PC-9 (cell line): ENCODE measurements around the gene EXOC7. TPM values are rescaled to one million over a fixed set of nuclear protein-coding genes. Genes with fewer than 3 reads are reported as not detected.

ENCODE experiments used
- BruUV-seq: library from RNA; stranded (reverse); fragments of 400-500 nt; replicated peaks from 2 replicates; lab custom pipeline; 2021; lab: Mats Ljungman, UMichigan
- CTCF ChIA-PET: fragments of 300-600 bp; sonication (Branson Sonifier 250); formaldehyde crosslinking; loops from one replicate; lab custom pipeline; 2022; ENCODE audit warnings: antibody characterized with exemption; lab: Charles Lee
- POLR2A ChIA-PET: fragments of 300-600 bp; sonication (Branson Sonifier 250); formaldehyde crosslinking; loops from one replicate; lab custom pipeline; 2022; ENCODE audit warnings: antibody characterized with exemption; ENCODE audit not compliant: unreplicated experiment; lab: Charles Lee
- DNase-seq, 2 experiments: peaks; one replicate each; pipeline versions ENCODE4 v3.0.0 to v3.0.0-alpha.2; 2015 to 2022; ENCODE audit warnings: mixed read lengths in 1 of 2
- H2AFZ ChIP-seq: fragments of 200-600 bp; sonication (generic); 2 replicates; pipeline ENCODE4 v1.8.1; 2017; ENCODE audit warnings: antibody characterized with exemption
- H3F3A ChIP-seq: fragments of 200-600 bp; sonication (generic); 2 replicates; pipeline ENCODE4 v1.8.1; 2017; ENCODE audit warnings: antibody characterized with exemption, mild to moderate bottlenecking, low read depth; ENCODE audit not compliant: insufficient read depth
- H3K27ac ChIP-seq: fragments of 200-600 bp; sonication (generic); 2 replicates; pipeline ENCODE4 v1.6.1; 2016; ENCODE audit warnings: mixed run types
- H3K27me3 ChIP-seq: fragments of 200-600 bp; sonication (generic); 2 replicates; pipeline ENCODE4 v1.6.1; 2016; ENCODE audit warnings: low read depth, mixed run types; ENCODE audit not compliant: insufficient read depth
- H3K36me3 ChIP-seq: fragments of 200-600 bp; sonication (generic); 2 replicates; pipeline ENCODE4 v1.6.1; 2016; ENCODE audit warnings: low read depth, mixed run types
- H3K4me1 ChIP-seq: fragments of 200-600 bp; sonication (generic); replicated peaks from 2 replicates; pipeline ENCODE4 v1.6.1; 2016; ENCODE audit warnings: mixed run types; ENCODE audit not compliant: insufficient read depth
- H3K4me2 ChIP-seq: fragments of 200-600 bp; sonication (generic); 2 replicates; pipeline ENCODE4 v1.6.1; 2017; ENCODE audit warnings: mixed run types
- H3K4me3 ChIP-seq: fragments of 200-600 bp; sonication (generic); 2 replicates; pipeline ENCODE4 v1.6.1; 2016; ENCODE audit warnings: mixed run types
- H3K79me2 ChIP-seq: fragments of 200-600 bp; sonication (generic); 2 replicates; pipeline ENCODE4 v1.6.1; 2017; ENCODE audit warnings: low read depth, mixed run types
- H3K9me2 ChIP-seq: fragments of 200-600 bp; sonication (generic); 2 replicates; pipeline ENCODE4 v1.8.1; 2017; ENCODE audit warnings: mild to moderate bottlenecking; ENCODE audit not compliant: insufficient read depth
- H3K9me3 ChIP-seq: fragments of 200-600 bp; sonication (generic); 2 replicates; pipeline ENCODE4 v1.8.1; 2016; ENCODE audit warnings: low read depth; ENCODE audit not compliant: insufficient read depth
- H4K20me1 ChIP-seq: fragments of 200-600 bp; sonication (generic); 2 replicates; pipeline ENCODE4 v1.8.1; 2017; ENCODE audit not compliant: insufficient read depth
- EZH2 ChIP-seq: fragments of 200-600 bp; sonication (generic); IDR thresholded peaks from 2 replicates; pipeline ENCODE4 v1.8.0; 2017; ENCODE audit warnings: antibody characterized with exemption, low read depth
- intact Hi-C: fragments of 100-400 bp; cut with micrococcal nuclease; formaldehyde crosslinking; loops from one replicate; pipeline ENCODE4 v1.10.0; 2022; ENCODE audit not compliant: unreplicated experiment
- total RNA-seq: library from RNA; stranded (reverse); gene quantifications from 2 replicates; pipeline ENCODE4 v1.2.3, GENCODE V29; 2021
- TF ChIP-seq, protein P1 (sequence below): fragments of 200-600 bp; sonication (generic); conservative IDR thresholded peaks from 2 replicates; pipeline ENCODE4 v1.6.1; 2017; ENCODE audit warnings: mixed run types, antibody characterized with exemption, mild to moderate bottlenecking, moderate library complexity

The EXOC7 gene
- total RNA-seq, 1 experiment from 2014 or later: 131 TPM

DNA sequence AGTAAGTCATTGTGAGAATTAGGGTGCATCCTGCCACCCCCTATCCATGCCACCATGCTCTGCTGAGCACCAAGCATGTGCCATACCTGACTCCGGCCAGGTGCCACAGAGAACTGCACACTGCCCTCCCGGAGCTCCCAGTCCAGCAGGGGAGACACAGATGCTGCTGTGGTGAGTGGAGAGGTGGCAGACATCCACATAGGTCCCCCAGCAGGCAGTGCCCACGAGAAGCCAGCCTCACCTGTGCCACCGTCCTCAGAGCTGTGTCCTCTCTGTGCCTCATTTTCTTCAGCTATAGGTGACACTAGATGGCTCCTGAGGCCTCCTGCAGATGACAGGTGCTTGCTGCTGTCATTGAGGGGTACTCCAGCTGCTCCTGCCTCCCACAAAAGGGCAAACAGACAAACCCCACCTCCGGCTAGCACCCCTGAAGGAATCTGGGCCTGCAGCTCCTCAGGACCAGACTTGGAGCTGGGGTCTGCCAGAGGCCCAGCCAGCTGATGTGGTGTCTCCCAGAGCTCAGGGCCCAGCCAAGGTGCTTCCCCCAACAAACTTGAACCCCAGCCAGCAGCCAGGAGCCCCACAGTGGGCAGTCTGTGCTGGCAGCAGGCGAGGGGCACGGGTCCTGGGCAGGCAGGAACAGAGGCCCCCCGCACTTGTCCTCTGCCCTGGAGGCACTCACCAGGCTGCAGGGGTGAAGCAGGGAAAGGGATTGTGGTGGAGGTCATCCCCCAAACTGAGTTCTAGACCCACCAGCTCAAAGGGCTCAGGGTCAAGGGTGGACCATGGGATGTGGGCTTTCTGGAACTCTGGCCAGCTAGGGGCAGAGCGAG lies 20.4 kb upstream of the EXOC7 start:
- no peak overlapping the region for H3K4me2 ChIP-seq
- BruUV-seq: no TSS peak
- H3K79me2 ChIP-seq: no peaks in the 10 kb centered on the region
- H3K9me2 ChIP-seq: no peaks in the 10 kb centered on the region
- H3K27ac ChIP-seq: no peak overlapping the region
- intact Hi-C loops: loop anchor here (1.0 to 5.0 kb wide), 2 partner anchors 58 to 217 kb away; no protein-coding TSS in a partner anchor
- H3K9me3 ChIP-seq: no peaks in the 10 kb centered on the region
- no peak for TF ChIP-seq EZH2
- TF ChIP-seq, protein P1, sequence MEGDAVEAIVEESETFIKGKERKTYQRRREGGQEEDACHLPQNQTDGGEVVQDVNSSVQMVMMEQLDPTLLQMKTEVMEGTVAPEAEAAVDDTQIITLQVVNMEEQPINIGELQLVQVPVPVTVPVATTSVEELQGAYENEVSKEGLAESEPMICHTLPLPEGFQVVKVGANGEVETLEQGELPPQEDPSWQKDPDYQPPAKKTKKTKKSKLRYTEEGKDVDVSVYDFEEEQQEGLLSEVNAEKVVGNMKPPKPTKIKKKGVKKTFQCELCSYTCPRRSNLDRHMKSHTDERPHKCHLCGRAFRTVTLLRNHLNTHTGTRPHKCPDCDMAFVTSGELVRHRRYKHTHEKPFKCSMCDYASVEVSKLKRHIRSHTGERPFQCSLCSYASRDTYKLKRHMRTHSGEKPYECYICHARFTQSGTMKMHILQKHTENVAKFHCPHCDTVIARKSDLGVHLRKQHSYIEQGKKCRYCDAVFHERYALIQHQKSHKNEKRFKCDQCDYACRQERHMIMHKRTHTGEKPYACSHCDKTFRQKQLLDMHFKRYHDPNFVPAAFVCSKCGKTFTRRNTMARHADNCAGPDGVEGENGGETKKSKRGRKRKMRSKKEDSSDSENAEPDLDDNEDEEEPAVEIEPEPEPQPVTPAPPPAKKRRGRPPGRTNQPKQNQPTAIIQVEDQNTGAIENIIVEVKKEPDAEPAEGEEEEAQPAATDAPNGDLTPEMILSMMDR: no peak
- CTCF ChIA-PET: interaction anchor here (0.6 to 1.2 kb wide), 8 partner anchors 9 to 242 kb away, joined by 3 to 16 read pairs (median 5); no protein-coding TSS in a partner anchor
- no peaks in the 10 kb centered on the region for H3K27me3 ChIP-seq
- no peak for DNase-seq
- no peak overlapping the region for H3K4me3 ChIP-seq
- no peaks in the 10 kb centered on the region for H4K20me1 ChIP-seq
- H3K4me1 ChIP-seq: no peaks in the 10 kb centered on the region
- POLR2A ChIA-PET: interaction anchor here (1.2 kb wide), 1 partner anchor 23 kb away, joined by 7 read pairs; no protein-coding TSS in a partner anchor
- no peaks in the 10 kb centered on the region; the same call in 1 of the 2 replicates for H3F3A ChIP-seq
- H3K36me3 ChIP-seq: no peaks in the 10 kb centered on the region
- no peak overlapping the region for H2AFZ ChIP-seq

DNA sequence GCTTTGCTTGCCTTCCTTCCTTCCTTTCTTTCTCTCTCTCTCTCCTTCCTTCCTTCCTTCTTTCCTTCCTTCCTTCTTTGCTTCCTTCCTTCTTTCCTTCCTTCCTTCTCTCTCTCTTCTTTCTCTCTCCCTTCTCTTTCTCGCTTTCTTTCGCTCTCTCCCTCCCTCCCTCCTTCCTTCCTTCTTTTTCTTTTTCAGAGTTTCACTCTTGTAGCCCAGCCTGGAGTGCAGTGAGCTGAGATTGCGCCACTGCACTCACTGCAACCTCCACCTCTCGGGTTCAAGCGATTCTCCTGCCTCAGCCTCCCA lies 19.6 kb upstream of the EXOC7 start:
- Histone ChIP-seq H3F3A (no peaks in the 10 kb centered on the region; the same call in 1 of the 2 replicates), H2AFZ (no peak overlapping the region), H3K4me1 (no peaks in the 10 kb centered on the region), H3K4me2 (no peak overlapping the region), H4K20me1 (no peaks in the 10 kb centered on the region), H3K36me3 (no peaks in the 10 kb centered on the region), H3K27me3 (no peaks in the 10 kb centered on the region), H3K9me3 (no peaks in the 10 kb centered on the region), H3K9me2 (no peaks in the 10 kb centered on the region), H3K4me3 (no peak overlapping the region), H3K79me2 (no peaks in the 10 kb centered on the region), H3K27ac (no peak overlapping the region)
- no peak for TF ChIP-seq EZH2
- TF ChIP-seq, protein P1: no peak
- DNase-seq: no peak
- POLR2A ChIA-PET: no interaction called here
- CTCF ChIA-PET: interaction anchor here (0.7 to 1.5 kb wide), 7 partner anchors 10 to 242 kb away, joined by 4 to 16 read pairs (median 5); no protein-coding TSS in a partner anchor
- BruUV-seq: no TSS peak
- intact Hi-C loops: loop anchor here (1.0 to 5.0 kb wide), 2 partner anchors 59 to 216 kb away; no protein-coding TSS in a partner anchor

DNA sequence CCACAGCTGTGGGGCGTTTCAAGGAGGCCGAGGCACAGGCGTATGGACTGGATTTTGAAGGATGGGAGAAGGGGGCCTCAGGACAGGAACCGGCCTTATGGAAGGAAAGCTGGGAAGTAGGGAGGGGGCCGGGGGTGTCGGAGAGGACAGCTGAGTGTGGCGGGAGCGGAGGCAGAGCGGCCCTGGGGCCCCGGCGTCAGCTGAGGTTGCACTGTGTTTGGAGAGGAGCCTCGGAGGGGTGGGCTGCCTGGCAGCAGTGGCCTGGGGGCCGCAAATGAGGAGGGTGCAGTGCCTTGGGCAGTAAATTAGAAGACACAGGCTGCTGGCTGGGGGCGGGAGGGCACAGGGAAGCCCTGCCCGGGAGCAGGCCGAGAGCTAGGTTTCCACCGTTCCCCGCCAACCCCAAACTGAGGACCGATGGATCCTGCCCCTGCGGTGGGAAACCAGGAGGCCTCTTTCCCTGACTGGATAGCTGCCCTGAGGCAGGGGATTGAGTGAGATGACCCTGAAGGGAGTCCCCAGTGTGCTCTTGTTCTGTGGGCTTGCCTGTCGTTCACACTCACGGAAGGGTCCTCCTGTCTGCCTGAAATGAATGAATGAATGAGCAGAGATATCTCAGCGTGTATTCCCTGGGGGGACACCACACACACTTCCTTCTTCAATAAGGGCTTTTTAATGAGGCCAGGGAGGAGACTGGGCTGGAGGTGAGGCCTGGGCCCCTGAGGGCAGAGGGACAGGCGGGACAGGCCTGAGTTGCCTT lies 19.0 kb upstream of the EXOC7 start:
- Histone ChIP-seq H4K20me1 (no peaks in the 10 kb centered on the region), H2AFZ (no peak overlapping the region), H3F3A (no peaks in the 10 kb centered on the region; the same call in 1 of the 2 replicates), H3K9me3 (no peaks in the 10 kb centered on the region), H3K27ac (no peak overlapping the region), H3K36me3 (no peaks in the 10 kb centered on the region), H3K4me3 (no peak overlapping the region), H3K9me2 (no peaks in the 10 kb centered on the region), H3K79me2 (no peaks in the 10 kb centered on the region), H3K4me1 (no peaks in the 10 kb centered on the region), H3K4me2 (no peak overlapping the region), H3K27me3 (no peaks in the 10 kb centered on the region)
- ChIA-PET CTCF (interaction anchor here (0.6 to 1.5 kb wide), 4 partner anchors 10 to 56 kb away, joined by 4 to 16 read pairs (median 7); no protein-coding TSS in a partner anchor), POLR2A (no interaction called here)
- BruUV-seq: no TSS peak
- TF ChIP-seq, protein P1: no peak
- no peak for TF ChIP-seq EZH2
- no peak for DNase-seq
- intact Hi-C loops: loop anchor here (1.0 to 5.0 kb wide), 2 partner anchors 60 to 215 kb away; no protein-coding TSS in a partner anchor
